ENCODE data around the gene CNNM3. TPM values are rescaled to one million over a fixed set of nuclear protein-coding genes. Genes with fewer than 3 reads are reported as not detected.

The CNNM3 gene
- total RNA-seq, 6 experiments from 2014 or later: 6.3 to 10.0 (median 8.5) TPM

DNA sequence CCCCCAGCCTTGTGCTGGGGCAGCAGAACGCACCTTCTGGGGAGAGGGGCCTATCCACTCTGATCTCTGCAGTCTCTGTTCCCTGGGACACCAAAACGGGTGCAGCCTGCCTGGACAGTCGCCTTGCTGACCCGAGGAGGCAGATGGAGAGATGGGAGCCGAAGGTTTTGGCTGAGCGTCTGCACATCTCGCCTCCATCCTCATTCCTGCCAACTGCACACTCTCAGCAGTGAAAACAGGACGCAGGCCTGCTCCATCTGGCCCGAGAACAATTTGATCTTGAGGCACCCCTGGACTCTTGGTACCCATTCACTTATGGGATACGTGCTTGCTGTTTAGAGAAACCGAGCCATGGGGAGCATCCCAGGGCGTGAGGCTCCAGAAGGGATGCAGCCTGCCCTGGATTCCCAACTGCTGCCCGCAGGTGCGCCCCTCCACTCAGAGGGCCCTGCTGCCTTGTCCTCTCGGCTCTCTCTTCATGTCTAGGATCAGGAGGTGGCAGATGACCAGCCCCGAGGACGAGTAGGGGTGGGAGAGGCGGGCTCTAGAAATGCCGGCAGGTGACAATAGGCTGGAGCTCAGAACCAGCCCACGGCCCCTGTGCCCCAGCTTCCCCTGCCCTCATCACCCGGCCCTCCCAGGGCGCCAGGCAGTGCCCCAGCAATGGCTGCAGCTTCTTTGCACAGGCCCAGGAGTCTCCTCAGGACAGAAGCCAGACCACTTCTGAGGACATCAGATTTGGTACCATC is 62.9 kb downstream of the CNNM3 start:
- no peak for DNase-seq
- H3K4me3 Mint-ChIP-seq: no peak overlapping the region
- H3K9me3 Mint-ChIP-seq: no peaks in the 10 kb centered on the region
- peaks cover 33% of the 10 kb centered on the region for H3K27me3 Mint-ChIP-seq (ENCODE audit: insufficient read depth)
- no peaks in the 10 kb centered on the region for H3K36me3 Mint-ChIP-seq (ENCODE audit: low read depth)
- 0 out of 2 replicates have a peak, but pooled peaks cover 5% of the 10 kb centered on the region for H3K4me1 Mint-ChIP-seq (ENCODE audit: low read depth)
- no peak overlapping the region for H3K27ac Mint-ChIP-seq
- TF ChIP-seq, protein P1, sequence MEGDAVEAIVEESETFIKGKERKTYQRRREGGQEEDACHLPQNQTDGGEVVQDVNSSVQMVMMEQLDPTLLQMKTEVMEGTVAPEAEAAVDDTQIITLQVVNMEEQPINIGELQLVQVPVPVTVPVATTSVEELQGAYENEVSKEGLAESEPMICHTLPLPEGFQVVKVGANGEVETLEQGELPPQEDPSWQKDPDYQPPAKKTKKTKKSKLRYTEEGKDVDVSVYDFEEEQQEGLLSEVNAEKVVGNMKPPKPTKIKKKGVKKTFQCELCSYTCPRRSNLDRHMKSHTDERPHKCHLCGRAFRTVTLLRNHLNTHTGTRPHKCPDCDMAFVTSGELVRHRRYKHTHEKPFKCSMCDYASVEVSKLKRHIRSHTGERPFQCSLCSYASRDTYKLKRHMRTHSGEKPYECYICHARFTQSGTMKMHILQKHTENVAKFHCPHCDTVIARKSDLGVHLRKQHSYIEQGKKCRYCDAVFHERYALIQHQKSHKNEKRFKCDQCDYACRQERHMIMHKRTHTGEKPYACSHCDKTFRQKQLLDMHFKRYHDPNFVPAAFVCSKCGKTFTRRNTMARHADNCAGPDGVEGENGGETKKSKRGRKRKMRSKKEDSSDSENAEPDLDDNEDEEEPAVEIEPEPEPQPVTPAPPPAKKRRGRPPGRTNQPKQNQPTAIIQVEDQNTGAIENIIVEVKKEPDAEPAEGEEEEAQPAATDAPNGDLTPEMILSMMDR (IDR thresholded peaks at IDR 0.05): no peak

DNA sequence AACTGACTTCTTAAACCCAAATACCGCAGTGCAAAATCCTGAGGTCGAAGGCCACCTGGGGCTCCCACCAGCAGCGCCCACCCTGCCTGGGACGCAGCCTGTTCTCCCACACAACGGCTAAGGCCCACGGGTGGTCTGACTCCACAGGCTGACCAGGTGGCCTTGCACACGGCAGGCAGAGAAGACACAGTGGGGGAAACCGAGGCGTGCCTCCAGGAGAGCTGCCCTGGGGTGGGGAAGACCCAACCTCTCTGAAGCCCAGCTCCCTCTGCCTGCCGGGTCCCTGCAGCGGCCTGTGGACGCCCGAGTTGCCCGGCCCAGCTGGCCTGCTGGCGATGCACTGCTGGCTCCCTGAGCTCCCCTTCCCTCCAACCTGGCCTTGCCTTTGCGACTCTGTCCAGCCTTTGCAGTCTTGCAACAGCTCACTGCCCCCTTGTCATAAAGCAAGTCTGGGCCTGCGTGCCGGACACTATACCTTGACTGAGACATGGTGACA is 63.5 kb downstream of the CNNM3 start:
- H3K36me3 Mint-ChIP-seq (ENCODE audit: low read depth): no peaks in the 10 kb centered on the region
- no peak for DNase-seq
- no peak overlapping the region for H3K27ac Mint-ChIP-seq
- 0 out of 2 replicates have a peak, but pooled peaks cover 5% of the 10 kb centered on the region for H3K4me1 Mint-ChIP-seq (ENCODE audit: low read depth)
- no peak overlapping the region for H3K4me3 Mint-ChIP-seq
- H3K27me3 Mint-ChIP-seq (ENCODE audit: insufficient read depth): peaks cover 37% of the 10 kb centered on the region
- TF ChIP-seq, protein P1 (IDR thresholded peaks at IDR 0.05): no peak
- H3K9me3 Mint-ChIP-seq: no peaks in the 10 kb centered on the region

DNA sequence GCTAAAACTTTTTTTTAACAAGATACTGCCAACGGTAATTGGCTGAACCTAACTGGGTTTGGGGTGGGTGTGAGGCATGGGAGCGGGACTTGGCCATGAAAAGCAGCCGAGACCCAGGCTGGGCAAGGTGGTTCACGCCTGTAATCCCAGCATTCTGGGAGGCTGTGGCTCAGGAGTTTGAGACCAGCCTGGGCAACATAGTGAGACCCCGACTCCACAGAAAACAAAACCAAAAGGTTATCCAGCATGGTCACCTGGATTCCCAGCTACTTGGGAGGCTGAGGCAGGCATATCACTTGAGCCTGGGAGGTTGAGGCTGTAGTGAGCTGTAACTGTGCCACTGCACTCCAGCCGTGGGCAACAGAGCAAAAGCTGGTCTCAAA is 64.8 kb downstream of the CNNM3 start:
- Mint-ChIP-seq H3K4me1 (ENCODE audit: low read depth) (0 out of 2 replicates have a peak, but pooled peaks cover 5% of the 10 kb centered on the region), H3K9me3 (no peaks in the 10 kb centered on the region), H3K4me3 (no peak overlapping the region), H3K27ac (no peak overlapping the region), H3K36me3 (ENCODE audit: low read depth) (no peaks in the 10 kb centered on the region), H3K27me3 (ENCODE audit: insufficient read depth) (peaks cover 41% of the 10 kb centered on the region)
- TF ChIP-seq, protein P1 (IDR thresholded peaks at IDR 0.05): no peak
- DNase-seq: no peak

DNA sequence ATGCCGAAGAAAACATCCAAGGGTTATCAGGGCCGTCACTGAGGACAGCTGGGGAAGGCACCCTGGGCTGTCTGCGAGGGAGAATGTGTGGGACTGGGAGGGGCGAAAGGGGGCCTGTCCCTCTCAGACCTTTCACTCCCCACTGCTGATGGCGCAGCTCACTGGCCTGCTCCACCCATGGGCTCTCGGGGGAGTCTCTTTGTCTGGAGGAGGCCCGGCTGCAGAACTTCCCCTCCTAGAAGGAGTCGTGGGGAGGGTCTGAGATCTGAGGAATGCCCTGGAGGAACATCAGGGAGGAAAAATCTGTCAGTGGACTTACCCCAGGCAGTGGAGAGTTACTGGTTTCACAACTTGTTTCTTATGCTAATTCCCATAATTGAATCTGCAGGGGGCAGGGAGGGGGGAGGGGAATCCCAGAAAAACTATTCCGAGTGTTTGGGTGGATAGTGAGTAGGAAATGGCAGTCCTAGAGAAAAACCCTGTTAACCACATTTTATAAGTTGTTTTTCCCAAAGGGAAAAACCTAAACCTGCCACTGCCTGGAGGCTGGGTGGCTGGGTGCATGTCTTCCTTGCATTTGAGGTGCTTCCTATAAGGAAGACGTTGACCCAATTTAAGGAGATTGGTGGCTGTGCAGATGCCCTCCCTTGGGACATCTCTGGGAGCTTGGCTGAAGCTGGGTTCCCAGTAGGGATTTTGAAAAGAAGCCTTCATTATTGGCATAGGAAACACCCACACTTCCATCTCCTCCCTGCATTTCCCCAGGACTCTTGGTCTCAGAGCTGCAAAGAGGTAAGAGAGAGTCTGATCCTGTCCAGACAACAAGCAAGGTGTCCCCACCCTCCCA is 65.5 kb downstream of the CNNM3 start:
- Mint-ChIP-seq H3K27ac (no peak overlapping the region), H3K9me3 (no peaks in the 10 kb centered on the region), H3K36me3 (ENCODE audit: low read depth) (no peaks in the 10 kb centered on the region), H3K27me3 (ENCODE audit: insufficient read depth) (peaks cover 43% of the 10 kb centered on the region), H3K4me1 (ENCODE audit: low read depth) (peaks cover 6% of the 10 kb centered on the region), H3K4me3 (no peak overlapping the region)
- no peak for DNase-seq
- TF ChIP-seq, protein P1 (IDR thresholded peaks at IDR 0.05): no peak

DNA sequence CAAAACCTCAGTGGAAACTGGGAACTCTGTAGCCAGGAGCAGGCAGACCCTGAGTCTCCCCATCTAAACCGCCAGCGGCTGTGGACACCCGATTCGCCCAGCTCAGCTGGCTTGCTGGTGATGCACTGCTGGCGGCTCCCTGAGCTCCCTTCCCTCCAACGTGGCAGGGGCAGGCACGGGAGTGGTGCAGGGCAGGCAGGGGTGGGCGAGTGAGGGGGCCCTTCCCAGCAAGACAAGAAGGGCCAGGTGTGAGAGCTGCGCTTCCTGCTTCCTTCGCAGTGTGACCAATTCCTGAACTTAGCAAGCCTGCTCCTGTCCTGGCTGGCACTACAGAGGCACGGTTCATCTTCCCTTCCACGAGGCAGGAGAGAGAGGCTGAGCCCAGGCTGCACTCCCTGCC is 66.2 kb downstream of the CNNM3 start:
- Mint-ChIP-seq H3K36me3 (ENCODE audit: low read depth) (no peaks in the 10 kb centered on the region), H3K27me3 (ENCODE audit: insufficient read depth) (peaks cover 43% of the 10 kb centered on the region), H3K27ac (no peak overlapping the region), H3K4me3 (no peak overlapping the region), H3K4me1 (ENCODE audit: low read depth) (peaks cover 7% of the 10 kb centered on the region), H3K9me3 (no peaks in the 10 kb centered on the region)
- DNase-seq: no peak
- TF ChIP-seq, protein P1 (IDR thresholded peaks at IDR 0.05): no peak

Measured in HFFc6 (cell line).